ENCODE measurements around the gene CD47. TPM values are rescaled to one million over a fixed set of nuclear protein-coding genes. Genes with fewer than 3 reads are reported as not detected.

Gene CD47
- total and polyA plus RNA-seq, 7 donors = 10.8 to 74.9 (median 61.4) TPM

GRCh38 chr3:108100906-108101660 is 10.3 kb upstream of the CD47 start:
- H3K27me3 ChIP-seq = no peaks in the 10 kb centered on the region
- peaks cover 0 to 18% (median 5%) of the 10 kb centered on the region in 4 donors for H3K4me1 ChIP-seq
- H3K9me3 ChIP-seq = no peaks in the 10 kb centered on the region
- intact Hi-C loops (cut with DNase I) = no loop called here
- 62 to 75% methylated on average over 4 of the region's 4 CpGs for WGBS, 2 donors
- no peak overlapping the region for H3K27ac ChIP-seq
- no peaks in the 10 kb centered on the region for H3K36me3 ChIP-seq
- no peak overlapping the region for H3K4me3 ChIP-seq
- no peak for DNase-seq
- TF ChIP-seq EP300 (IDR thresholded peaks at IDR 0.05) = no peak
- no peak for TF ChIP-seq CTCF (IDR thresholded peaks at IDR 0.05)
- no peak for TF ChIP-seq POLR2A (IDR thresholded peaks at IDR 0.05)
- no peak for TF ChIP-seq POLR2AphosphoS5 (IDR thresholded peaks at IDR 0.05)

- Histone ChIP-seq H3K27ac (no peak overlapping the region), H3K4me3 (no peak overlapping the region), H3K9me3 (no peaks in the 10 kb centered on the region), H3K27me3 (no peaks in the 10 kb centered on the region), H3K36me3 (no peaks in the 10 kb centered on the region), H3K4me1 (peaks cover 0 to 18% (median 5%) of the 10 kb centered on the region in 4 donors)
- 68 to 79% methylated on average over 9 of the region's 9 CpGs for WGBS, 2 donors
- intact Hi-C loops (cut with DNase I) = no loop called here
- TF ChIP-seq EP300 (IDR thresholded peaks at IDR 0.05) = no peak
- TF ChIP-seq CTCF (IDR thresholded peaks at IDR 0.05) = no peak
- no peak for TF ChIP-seq POLR2AphosphoS5 (IDR thresholded peaks at IDR 0.05)
- no peak for TF ChIP-seq POLR2A (IDR thresholded peaks at IDR 0.05)
- DNase-seq = no peak
Measured at GRCh38 chr3:108099679-108100428, 9.0 kb upstream of the CD47 start.

GRCh38 chr3:108099244-108099643 is 8.4 kb upstream of the CD47 start:
- Histone ChIP-seq H3K9me3 (no peaks in the 10 kb centered on the region), H3K4me1 (peaks cover 0 to 12% (median 4%) of the 10 kb centered on the region in 4 donors), H3K4me3 (no peak overlapping the region), H3K27ac (no peak overlapping the region), H3K36me3 (no peaks in the 10 kb centered on the region), H3K27me3 (no peaks in the 10 kb centered on the region)
- no peak for DNase-seq
- 54 to 63% methylated on average over 3 of the region's 3 CpGs for WGBS, 2 donors
- TF ChIP-seq CTCF (IDR thresholded peaks at IDR 0.05) = no peak
- no peak for TF ChIP-seq EP300 (IDR thresholded peaks at IDR 0.05)
- TF ChIP-seq POLR2A (IDR thresholded peaks at IDR 0.05) = no peak
- TF ChIP-seq POLR2AphosphoS5 (IDR thresholded peaks at IDR 0.05) = no peak
- intact Hi-C loops (cut with DNase I) = no loop called here

GRCh38 chr3:108098003-108098370 is 7.2 kb upstream of the CD47 start:
- H3K27me3 ChIP-seq = no peaks in the 10 kb centered on the region
- H3K27ac ChIP-seq = no peak overlapping the region
- TF ChIP-seq EP300 (IDR thresholded peaks at IDR 0.05) (no peak), POLR2A (IDR thresholded peaks at IDR 0.05) (no peak), CTCF (IDR thresholded peaks at IDR 0.05) (no peak), POLR2AphosphoS5 (IDR thresholded peaks at IDR 0.05) (no peak)
- WGBS, 2 donors = 88 to 91% methylated on average over 2 of the region's 2 CpGs
- peaks cover 0 to 8% (median 0%) of the 10 kb centered on the region in 4 donors for H3K4me1 ChIP-seq
- H3K4me3 ChIP-seq = no peak overlapping the region
- H3K9me3 ChIP-seq = no peaks in the 10 kb centered on the region
- intact Hi-C loops (cut with DNase I) = no loop called here
- no peak for DNase-seq
- no peaks in the 10 kb centered on the region for H3K36me3 ChIP-seq

Data from sigmoid colon (tissue), 7 donors.